ENCODE measurements around the gene TENM4.

- TF ChIP-seq CREB1 (IDR thresholded peaks at IDR 0.05; ENCODE audit: low read depth): no peak
- no peak for TF ChIP-seq EGR1 (IDR thresholded peaks at IDR 0.05)
- TF ChIP-seq, protein P1, sequence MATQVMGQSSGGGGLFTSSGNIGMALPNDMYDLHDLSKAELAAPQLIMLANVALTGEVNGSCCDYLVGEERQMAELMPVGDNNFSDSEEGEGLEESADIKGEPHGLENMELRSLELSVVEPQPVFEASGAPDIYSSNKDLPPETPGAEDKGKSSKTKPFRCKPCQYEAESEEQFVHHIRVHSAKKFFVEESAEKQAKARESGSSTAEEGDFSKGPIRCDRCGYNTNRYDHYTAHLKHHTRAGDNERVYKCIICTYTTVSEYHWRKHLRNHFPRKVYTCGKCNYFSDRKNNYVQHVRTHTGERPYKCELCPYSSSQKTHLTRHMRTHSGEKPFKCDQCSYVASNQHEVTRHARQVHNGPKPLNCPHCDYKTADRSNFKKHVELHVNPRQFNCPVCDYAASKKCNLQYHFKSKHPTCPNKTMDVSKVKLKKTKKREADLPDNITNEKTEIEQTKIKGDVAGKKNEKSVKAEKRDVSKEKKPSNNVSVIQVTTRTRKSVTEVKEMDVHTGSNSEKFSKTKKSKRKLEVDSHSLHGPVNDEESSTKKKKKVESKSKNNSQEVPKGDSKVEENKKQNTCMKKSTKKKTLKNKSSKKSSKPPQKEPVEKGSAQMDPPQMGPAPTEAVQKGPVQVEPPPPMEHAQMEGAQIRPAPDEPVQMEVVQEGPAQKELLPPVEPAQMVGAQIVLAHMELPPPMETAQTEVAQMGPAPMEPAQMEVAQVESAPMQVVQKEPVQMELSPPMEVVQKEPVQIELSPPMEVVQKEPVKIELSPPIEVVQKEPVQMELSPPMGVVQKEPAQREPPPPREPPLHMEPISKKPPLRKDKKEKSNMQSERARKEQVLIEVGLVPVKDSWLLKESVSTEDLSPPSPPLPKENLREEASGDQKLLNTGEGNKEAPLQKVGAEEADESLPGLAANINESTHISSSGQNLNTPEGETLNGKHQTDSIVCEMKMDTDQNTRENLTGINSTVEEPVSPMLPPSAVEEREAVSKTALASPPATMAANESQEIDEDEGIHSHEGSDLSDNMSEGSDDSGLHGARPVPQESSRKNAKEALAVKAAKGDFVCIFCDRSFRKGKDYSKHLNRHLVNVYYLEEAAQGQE (IDR thresholded peaks at IDR 0.05; ENCODE audit: low read depth): no peak
- TF ChIP-seq TAF1 (IDR thresholded peaks at IDR 0.05; ENCODE audit: low read depth): no peak
- no peak for TF ChIP-seq NFIC (IDR thresholded peaks at IDR 0.05)
- TF ChIP-seq YY1 (IDR thresholded peaks at IDR 0.05; ENCODE audit: low read depth): no peak
- no peak for TF ChIP-seq RAD21 (IDR thresholded peaks at IDR 0.05; ENCODE audit: low read depth)
- TF ChIP-seq EP300 (IDR thresholded peaks at IDR 0.05; ENCODE audit: borderline replicate concordance): no peak
Measured at GRCh38 chr11:79108851-79109250, 332.0 kb downstream of the TENM4 start.

Measured in Ishikawa (cell line).